B cell (primary cell): ENCODE data around the gene MDFI. TPM values are rescaled to one million over a fixed set of nuclear protein-coding genes. Genes with fewer than 3 reads are reported as not detected.

ENCODE experiments used
- ATAC-seq: fragments of 200-7000 bp; cut with Tn5 transposase; one replicate; pipeline ENCODE4 v1.10.0; 2021; ENCODE audit warnings: low read depth, mild to moderate bottlenecking, moderate number of reproducible peaks, moderate library complexity
- CTCF ChIA-PET: fragments of 350-600 bp; sonication (Branson Sonifier 250); formaldehyde crosslinking; loops from one replicate; lab custom pipeline; 2021; ENCODE audit warnings: antibody characterized with exemption, inconsistent platforms; lab: Charles Lee
- POLR2A ChIA-PET: fragments of 350-600 bp; sonication (Branson Sonifier 250); formaldehyde crosslinking; loops from one replicate; lab custom pipeline; 2021; ENCODE audit warnings: antibody characterized with exemption; lab: Charles Lee
- DNase-seq: peaks from one replicate; pipeline ENCODE4 v3.0.0; 2013
- H2AFZ ChIP-seq: 2 replicates; pipeline ENCODE4 v1.6.1; 2012; ENCODE audit warnings: mild to moderate bottlenecking, low read depth, low read length; ENCODE audit not compliant: insufficient read depth, poor library complexity, severe bottlenecking
- H3K27ac ChIP-seq, 2 donors: 1 replicate in 1 of 2; 2 replicates in 1 of 2; pipeline ENCODE4 v1.5.1; 2012 to 2013; ENCODE audit warnings: low read length in 2 of 2, mild to moderate bottlenecking in 2 of 2, moderate library complexity in 1 of 2
- H3K27me3 ChIP-seq, 4 experiments: fragments of 200-600 bp in 1 of 4; sonication (generic) in 1 of 4; replicated peaks in 1 of 4; 1 replicate in 2 of 4; 2 replicates in 2 of 4; pipeline versions ENCODE4 v1.6.1 to v1.7.0; 2013 to 2016; ENCODE audit warnings: low read length in 3 of 4, mild to moderate bottlenecking in 2 of 4, mixed read lengths in 1 of 4, moderate library complexity in 1 of 4; ENCODE audit not compliant: insufficient read depth in 4 of 4, control insufficient read depth in 3 of 4; ENCODE audit errors: control extremely low read depth in 1 of 4
- H3K36me3 ChIP-seq, 2 experiments: replicated peaks in 1 of 2; 1 replicate in 1 of 2; 2 replicates in 1 of 2; pipeline versions ENCODE4 v1.6.1 to v1.7.1; 2013; ENCODE audit warnings: low read length in 1 of 2; ENCODE audit not compliant: insufficient read depth in 2 of 2, control insufficient read depth in 1 of 2; ENCODE audit errors: control extremely low read depth in 1 of 2, extremely low read depth in 1 of 2
- H3K4me1 ChIP-seq, 2 donors: fragments of 200-600 bp in 1 of 2; sonication (generic) in 1 of 2; 1 replicate in 1 of 2; 2 replicates in 1 of 2; pipeline versions ENCODE4 v1.5.1 to v1.6.1; 2013 to 2017; ENCODE audit warnings: low read length in 2 of 2; ENCODE audit not compliant: control insufficient read depth in 2 of 2, insufficient read depth in 2 of 2
- H3K4me2 ChIP-seq: replicated peaks from 2 replicates; pipeline ENCODE3; 2012; ENCODE audit warnings: mild to moderate bottlenecking, low read depth, low read length; ENCODE audit not compliant: poor library complexity, severe bottlenecking
- H3K4me3 ChIP-seq, 5 experiments: fragments of 200-600 bp in 1 of 5; sonication (generic) in 1 of 5; 1 replicate in 3 of 5; 2 replicates in 2 of 5; pipeline versions ENCODE4 v1.5.1 to v1.7.0; 2011 to 2016; ENCODE audit warnings: low read length in 4 of 5, mild to moderate bottlenecking in 4 of 5, low read depth in 2 of 5, control low read depth in 1 of 5, moderate library complexity in 1 of 5; ENCODE audit not compliant: insufficient read depth in 1 of 5; ENCODE audit errors: control extremely low read depth in 1 of 5, extremely low read depth in 1 of 5
- H3K79me2 ChIP-seq: fragments of 200-600 bp; sonication (generic); one replicate; pipeline ENCODE4 v1.6.0; 2016; ENCODE audit warnings: low read length; ENCODE audit not compliant: control insufficient read depth, insufficient read depth
- H3K9ac ChIP-seq: fragments of 200-600 bp; sonication (generic); 2 replicates; pipeline ENCODE4 v1.6.1; 2017; ENCODE audit warnings: mild to moderate bottlenecking, low read length, moderate library complexity
- H3K9me3 ChIP-seq, 3 donors: one replicate each; pipeline versions ENCODE4 v1.6.1 to v1.7.1; 2013; ENCODE audit warnings: low read length in 2 of 3; ENCODE audit not compliant: control insufficient read depth in 2 of 3, insufficient read depth in 1 of 3; ENCODE audit errors: control extremely low read depth in 1 of 3
- H4K20me1 ChIP-seq: 2 replicates; pipeline ENCODE4 v1.6.0; 2012; ENCODE audit warnings: mild to moderate bottlenecking, low read length; ENCODE audit not compliant: insufficient read depth, control insufficient read depth, poor library complexity, severe bottlenecking
- H3K27ac Mint-ChIP-seq: one replicate; pipeline ENCODE4 v1.8.0; 2021; ENCODE audit warnings: mixed read lengths
- H3K27me3 Mint-ChIP-seq: one replicate; pipeline ENCODE4 v1.8.0; 2021; ENCODE audit warnings: mixed read lengths
- H3K4me1 Mint-ChIP-seq: one replicate; pipeline ENCODE4 v1.8.0; 2021; ENCODE audit warnings: mixed read lengths
- H3K4me3 Mint-ChIP-seq: one replicate; pipeline ENCODE4 v1.8.0; 2021; ENCODE audit warnings: mixed read lengths
- H3K9me3 Mint-ChIP-seq: one replicate; pipeline ENCODE4 v1.8.0; 2022; ENCODE audit warnings: mixed read lengths; ENCODE audit not compliant: insufficient read depth
- CTCF ChIP-seq: fragments of 200-600 bp; IDR thresholded peaks from one replicate; pipeline ENCODE4 v1.8.0; 2022; ENCODE audit warnings: antibody characterized with exemption, mild to moderate bottlenecking
- EZH2 ChIP-seq: IDR thresholded peaks from 2 replicates; pipeline ENCODE4 v1.6.1; 2012; ENCODE audit warnings: borderline replicate concordance, low read depth, mild to moderate bottlenecking, moderate library complexity, low read length; ENCODE audit not compliant: insufficient read depth, poor library complexity, severe bottlenecking
- WGBS: methylation state at CpG from one replicate; pipeline ENCODE4 v1.1.5; 2013; ENCODE audit warnings: missing lambda C conversion rate; ENCODE audit not compliant: insufficient coverage; 5-methylcytosine and 5-hydroxymethylcytosine counted together
- intact Hi-C: fragments of 100-400 bp; cut with micrococcal nuclease; formaldehyde crosslinking; loops from one replicate; pipeline ENCODE4 v1.10.0; 2022
- polyA plus RNA-seq: library from polyadenylated mRNA; depleted of rRNA; stranded (reverse); fragments of >200 nt; gene quantifications from 2 replicates; pipeline ENCODE4 v1.2.3, GENCODE V29; 2012
- total RNA-seq, 2 donors: library from RNA; stranded (reverse); fragments of 120-200 nt in 1 of 2; gene quantifications; 1 replicate in 1 of 2; 2 replicates in 1 of 2; pipeline versions ENCODE4 v1.2.3 to v1.2.4, GENCODE V29; 2013 to 2022

The MDFI gene
- total and polyA plus RNA-seq, 2 donors (not counting 1 experiment from before 2014, with no cell fraction given) = not detected

DNA sequence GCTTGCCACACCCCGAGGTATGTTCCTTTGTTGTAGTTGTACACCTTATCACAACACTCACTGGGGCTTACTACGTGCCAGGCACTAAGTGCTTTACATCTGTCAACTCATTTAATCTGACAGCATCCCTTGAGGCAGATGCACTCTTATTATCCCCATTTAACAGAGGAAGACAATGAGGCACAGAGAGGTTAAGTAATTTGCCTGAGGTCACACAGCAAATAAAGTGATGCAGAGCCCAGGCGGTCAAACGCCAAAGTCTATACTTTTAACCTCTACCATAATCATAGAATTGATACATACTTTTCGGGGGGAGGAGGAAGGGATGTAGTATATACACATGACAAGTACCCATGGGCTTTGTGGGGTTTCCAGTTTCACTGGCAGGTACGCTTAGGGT, 37.7 kb downstream of the MDFI start:
- CTCF ChIA-PET = no interaction called here
- no peaks in the 10 kb centered on the region for H3K4me1 Mint-ChIP-seq
- Histone ChIP-seq H3K4me2 (no peak overlapping the region), H3K79me2 (no peaks in the 10 kb centered on the region), H2AFZ (no peak overlapping the region), H3K27me3 (peaks cover 0 to 10% (median 2%) of the 10 kb centered on the region in 4 experiments), H3K4me1 (no peaks in the 10 kb centered on the region), H3K27ac (no peak overlapping the region), H3K9ac (no peak overlapping the region), H3K4me3 (no peak overlapping the region), H3K36me3 (no peaks in the 10 kb centered on the region), H4K20me1 (no peaks in the 10 kb centered on the region), H3K9me3 (no peaks in the 10 kb centered on the region)
- DNase-seq = no peak
- H3K4me3 Mint-ChIP-seq = no peak overlapping the region
- H3K27me3 Mint-ChIP-seq = peaks cover 20% of the 10 kb centered on the region
- H3K27ac Mint-ChIP-seq = no peak overlapping the region
- intact Hi-C loops = no loop called here
- H3K9me3 Mint-ChIP-seq = no peaks in the 10 kb centered on the region
- no peak for ATAC-seq
- POLR2A ChIA-PET = no interaction called here
- TF ChIP-seq CTCF = no peak
- 86% methylated on average over 1 of the region's 6 CpGs for WGBS

DNA sequence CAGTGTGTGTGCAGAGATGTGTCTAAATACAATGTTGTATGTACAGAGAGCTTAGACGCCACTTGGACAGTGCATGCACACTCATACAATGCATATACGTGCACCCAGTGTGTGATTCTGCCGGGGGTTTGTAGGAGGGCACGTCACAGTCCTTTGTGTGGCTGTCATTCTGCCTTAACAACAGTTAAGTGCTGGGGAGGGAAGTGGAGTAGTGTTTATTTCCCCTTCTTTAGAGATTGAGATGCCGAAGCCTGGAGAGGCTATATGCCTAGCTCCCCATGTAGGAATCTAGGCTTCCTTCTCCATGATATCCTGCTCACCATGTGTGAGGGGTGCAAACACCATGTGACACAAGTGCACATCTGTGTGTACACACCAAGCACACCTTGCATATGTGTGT, 38.2 kb downstream of the MDFI start:
- Histone ChIP-seq H3K36me3 (no peaks in the 10 kb centered on the region), H3K27ac (no peak overlapping the region), H2AFZ (no peak overlapping the region), H3K4me2 (no peak overlapping the region), H4K20me1 (no peaks in the 10 kb centered on the region), H3K4me1 (no peaks in the 10 kb centered on the region), H3K9ac (no peak overlapping the region), H3K4me3 (no peak overlapping the region), H3K9me3 (no peaks in the 10 kb centered on the region), H3K27me3 (peaks cover 0 to 8% (median under 1%) of the 10 kb centered on the region in 4 experiments), H3K79me2 (no peaks in the 10 kb centered on the region)
- DNase-seq (no peak), ATAC-seq (no peak)
- ChIA-PET CTCF (no interaction called here), POLR2A (no interaction called here)
- no peak overlapping the region for H3K4me3 Mint-ChIP-seq
- intact Hi-C loops = no loop called here
- no peak overlapping the region for H3K27ac Mint-ChIP-seq
- H3K9me3 Mint-ChIP-seq = no peaks in the 10 kb centered on the region
- H3K27me3 Mint-ChIP-seq = peaks cover 18% of the 10 kb centered on the region
- H3K4me1 Mint-ChIP-seq = no peaks in the 10 kb centered on the region
- 79% methylated on average over 4 of the region's 5 CpGs for WGBS
- TF ChIP-seq EZH2 (no peak), CTCF (no peak)
